Heart left ventricle (tissue), 13 donors: Measurements from ENCODE around the gene ZNRF4.

Experiments used
- CTCF ChIP-seq, 12 donors: fragments of 200-600 bp; sonication (generic) in 4 of 12; IDR thresholded peaks; one replicate each; pipeline versions ENCODE4 v1.5.0 to v1.8.0; 2018 to 2022; ENCODE audit warnings: antibody characterized with exemption in 12 of 12, mild to moderate bottlenecking in 5 of 12
- POLR2A ChIP-seq, 2 donors: fragments of 450-650 bp; IDR thresholded peaks; one replicate each; pipeline ENCODE4 v1.6.1; 2017; ENCODE audit warnings: antibody characterized with exemption in 2 of 2, mild to moderate bottlenecking in 2 of 2, moderate library complexity in 2 of 2
- donor health status: ischemic (EF 13 %, LVEDD 7.1; RV severe dilation, severe dysfunction).
- donor health status: DM: no; HTN: yes; CAD: no.
- donor health status: DM: no; HTN: no; CAD: no.
- donor health status: ischemic (EF 25% LVEDD 6.9; RV normal size, moderate dysfunction).
- donor health status: ischemic (EF 25% LVEDD 5.7; RV mildly dilated, moderate dysfunction).
- donor health status: ischemic (EF 35%, LVEDD 5.7; RV mildly dilated, moderate dysfunction).
- donor health status: nonischemic (EF 11% LVEDD 7.7; RV severe dilation, severe dysfunction).
- donor health status: DM: yes; HTN: yes; CAD: no.
- donor health status: PGD.
- donor health status: ischemic (EF 29% LVEDD 5.4; RV normal size, mild dysfunction).
- donor health status: nonischemic (EF 23%, LVEDD 6.1; RV moderate dilation, normal function).

- TF ChIP-seq CTCF (IDR thresholded peaks at IDR 0.05): no peak
- no peak for TF ChIP-seq POLR2A (IDR thresholded peaks at IDR 0.05)
Observed at GRCh38 chr19:5444431-5444830, 10.8 kb upstream of the ZNRF4 start.
